Natural killer cell (primary cell): ENCODE results near the gene SLC6A11. TPM values are rescaled to one million over a fixed set of nuclear protein-coding genes. Genes with fewer than 3 reads are reported as not detected.

Source experiments
- ATAC-seq, 3 donors: fragments of 150-1000 bp in 2 of 3; fragments of 200-7000 bp in 1 of 3; cut with Tn5 transposase; 1 replicate in 1 of 3; 2 replicates in 2 of 3; pipeline ENCODE4 v1.10.0; 2021; ENCODE audit warnings: mild to moderate bottlenecking in 2 of 3, moderate library complexity in 2 of 3
- DNase-seq, 2 donors: peaks; one replicate each; pipeline versions ENCODE4 v3.0.0 to v3.0.0-alpha.2; 2013 to 2021; ENCODE audit warnings: mixed read lengths in 1 of 2
- H3K27ac ChIP-seq: one replicate; pipeline ENCODE4 v1.5.1; 2013; ENCODE audit warnings: mild to moderate bottlenecking, low read length
- H3K27me3 ChIP-seq: one replicate; pipeline ENCODE4 v1.6.1; 2013; ENCODE audit warnings: low read length; ENCODE audit not compliant: control insufficient read depth, insufficient read depth
- H3K36me3 ChIP-seq: one replicate; pipeline ENCODE4 v1.6.1; 2013; ENCODE audit warnings: low read length; ENCODE audit not compliant: control insufficient read depth, insufficient read depth
- H3K4me1 ChIP-seq: one replicate; pipeline ENCODE4 v1.6.1; 2013; ENCODE audit warnings: low read length; ENCODE audit not compliant: control insufficient read depth, insufficient read depth
- H3K4me3 ChIP-seq: one replicate; pipeline ENCODE4 v1.5.1; 2013; ENCODE audit warnings: low read length
- H3K9me3 ChIP-seq: one replicate; pipeline ENCODE4 v1.6.1; 2013; ENCODE audit warnings: low read length; ENCODE audit not compliant: control insufficient read depth, insufficient read depth
- H3K27ac Mint-ChIP-seq, 2 donors: one replicate each; pipeline ENCODE4 v1.8.0; 2022; ENCODE audit warnings: mild to moderate bottlenecking in 2 of 2, mixed read lengths in 2 of 2, moderate library complexity in 1 of 2
- H3K27me3 Mint-ChIP-seq, 2 donors: one replicate each; pipeline ENCODE4 v1.8.0; 2022; ENCODE audit warnings: low read depth in 2 of 2, mixed read lengths in 2 of 2
- H3K36me3 Mint-ChIP-seq: one replicate; pipeline ENCODE4 v1.8.0; 2022; ENCODE audit warnings: mixed read lengths
- H3K4me1 Mint-ChIP-seq, 2 donors: one replicate each; pipeline ENCODE4 v1.8.0; 2022; ENCODE audit warnings: mixed read lengths in 2 of 2
- H3K4me3 Mint-ChIP-seq: one replicate; pipeline ENCODE4 v1.8.0; 2022; ENCODE audit warnings: mild to moderate bottlenecking, moderate library complexity, mixed read lengths
- H3K9me3 Mint-ChIP-seq, 2 donors: one replicate each; pipeline ENCODE4 v1.8.0; 2022; ENCODE audit warnings: mixed read lengths in 2 of 2
- CTCF ChIP-seq: fragments of 200-600 bp; IDR thresholded peaks from one replicate; pipeline ENCODE4 v1.8.0; 2022; ENCODE audit warnings: antibody characterized with exemption
- WGBS: methylation state at CpG from one replicate; pipeline ENCODE4 v1.1.7; 2013; ENCODE audit warnings: missing lambda C conversion rate; ENCODE audit not compliant: insufficient coverage; 5-methylcytosine and 5-hydroxymethylcytosine counted together
- intact Hi-C: fragments of 100-400 bp; cut with micrococcal nuclease; formaldehyde crosslinking; loops from one replicate; pipeline ENCODE4 v1.14.2; 2022
- total RNA-seq, 4 donors: library from RNA; stranded (reverse); fragments of 120-200 nt in 1 of 4; gene quantifications; one replicate each; pipeline versions ENCODE4 v1.2.3 to v1.2.4, GENCODE V29; 2013 to 2022

The SLC6A11 gene
- total RNA-seq, 3 donors from 2014 or later (not counting 1 experiment from before 2014, with no cell fraction given) = not detected

- Histone ChIP-seq H3K9me3 (no peaks in the 10 kb centered on the region), H3K27ac (no peak overlapping the region), H3K4me3 (no peak overlapping the region), H3K36me3 (no peaks in the 10 kb centered on the region), H3K4me1 (no peaks in the 10 kb centered on the region), H3K27me3 (no peaks in the 10 kb centered on the region)
- Mint-ChIP-seq H3K27me3 (peaks cover 19 to 20% of the 10 kb centered on the region in 2 donors), H3K9me3 (no peaks in the 10 kb centered on the region), H3K4me1 (peaks cover 0 to 8% of the 10 kb centered on the region in 2 donors), H3K27ac (no peak overlapping the region), H3K4me3 (no peak overlapping the region), H3K36me3 (no peaks in the 10 kb centered on the region)
- WGBS = 85% methylated on average over 5 of the region's 5 CpGs
- ATAC-seq (no peak), DNase-seq (no peak)
- intact Hi-C loops = no loop called here
- no peak for TF ChIP-seq CTCF
Measured at GRCh38 chr3:10780243-10780642, 35.8 kb upstream of the SLC6A11 start.

- intact Hi-C loops = no loop called here
- TF ChIP-seq CTCF = no peak
- H3K27me3 Mint-ChIP-seq = peaks cover 19 to 20% of the 10 kb centered on the region in 2 donors
Measured at GRCh38 chr3:10780922-10781321, 35.1 kb upstream of the SLC6A11 start.

GRCh38 chr3:10781981-10782380 is 34.0 kb upstream of the SLC6A11 start:
- Mint-ChIP-seq H3K36me3 (no peaks in the 10 kb centered on the region), H3K4me1 (peaks cover 0 to 8% of the 10 kb centered on the region in 2 donors), H3K27ac (no peak overlapping the region), H3K27me3 (peaks cover 19 to 20% of the 10 kb centered on the region in 2 donors), H3K9me3 (no peaks in the 10 kb centered on the region), H3K4me3 (no peak overlapping the region)
- Histone ChIP-seq H3K27me3 (no peaks in the 10 kb centered on the region), H3K4me3 (no peak overlapping the region), H3K9me3 (no peaks in the 10 kb centered on the region), H3K4me1 (no peaks in the 10 kb centered on the region), H3K36me3 (no peaks in the 10 kb centered on the region), H3K27ac (no peak overlapping the region)
- intact Hi-C loops = no loop called here
- DNase-seq (no peak), ATAC-seq (no peak)
- 88% methylated on average over 2 of the region's 2 CpGs for WGBS
- TF ChIP-seq CTCF = no peak

More at GRCh38 chr3:10780922-10781321, 35.1 kb upstream of the SLC6A11 start:
- WGBS = 78% methylated on average over 6 of the region's 7 CpGs
- no peak overlapping the region for H3K27ac Mint-ChIP-seq
- H3K9me3 ChIP-seq = no peaks in the 10 kb centered on the region
- no peak overlapping the region for H3K4me3 Mint-ChIP-seq
- no peaks in the 10 kb centered on the region for H3K9me3 Mint-ChIP-seq
- ATAC-seq (no peak), DNase-seq (no peak)
- no peaks in the 10 kb centered on the region for H3K36me3 Mint-ChIP-seq
- H3K4me1 Mint-ChIP-seq = peaks cover 0 to 8% of the 10 kb centered on the region in 2 donors
- H3K4me3 ChIP-seq = no peak overlapping the region
- H3K4me1 ChIP-seq = no peaks in the 10 kb centered on the region
- no peak overlapping the region for H3K27ac ChIP-seq
- H3K27me3 ChIP-seq = no peaks in the 10 kb centered on the region
- no peaks in the 10 kb centered on the region for H3K36me3 ChIP-seq
